SK-N-SH (cell line): ENCODE measurements around the gene TMEM200B. TPM values are rescaled to one million over a fixed set of nuclear protein-coding genes. Genes with fewer than 3 reads are reported as not detected.

Source experiments
- CTCF ChIA-PET: fragments of 300-600, 350-600 bp; formaldehyde crosslinking; extraction: SDS; loops from one replicate; lab custom pipeline; 2021; lab: Yijun Ruan, JAX
- POLR2A ChIA-PET: fragments of 350-600 bp; sonication (Branson Sonifier 250); formaldehyde crosslinking; extraction: SDS; loops from one replicate; lab custom pipeline; 2020; ENCODE audit warnings: antibody characterized with exemption, inconsistent platforms; lab: Yijun Ruan, JAX
- DNase-seq: peaks from one replicate; pipeline ENCODE4 v3.0.0; 2012
- H2AFZ ChIP-seq: fragments of 200-600 bp; sonication (generic); 2 replicates; pipeline ENCODE4 v1.8.1; 2016; ENCODE audit warnings: antibody characterized with exemption, mild to moderate bottlenecking, low read depth
- H3F3A ChIP-seq: fragments of 200-600 bp; sonication (generic); replicated peaks from 2 replicates; pipeline ENCODE3; 2016; ENCODE audit warnings: antibody characterized with exemption, mild to moderate bottlenecking; ENCODE audit not compliant: insufficient read depth
- H3K27ac ChIP-seq, 2 experiments: fragments of 200-500 bp in 1 of 2; fragments of 200-600 bp in 1 of 2; sonication (Bioruptor generic) in 1 of 2; sonication (generic), shearing (Covaris generic) in 1 of 2; 2 replicates each; pipeline versions ENCODE4 v1.5.1 to v1.6.1; 2014 to 2016; ENCODE audit warnings: low read depth in 2 of 2, inconsistent platforms in 1 of 2, low read length in 1 of 2, mild to moderate bottlenecking in 1 of 2, mixed read lengths in 1 of 2
- H3K27me3 ChIP-seq: fragments of 200-600 bp; sonication (generic), shearing (Covaris generic); 2 replicates; pipeline ENCODE4 v1.6.1; 2016; ENCODE audit warnings: mixed run types; ENCODE audit not compliant: insufficient read depth
- H3K36me3 ChIP-seq, 2 experiments: fragments of 200-500 bp in 1 of 2; fragments of 200-600 bp in 1 of 2; sonication (Bioruptor generic) in 1 of 2; sonication (generic) in 1 of 2; replicated peaks in 1 of 2; 2 replicates each; pipeline versions ENCODE3 to v1.5.1; 2014 to 2016; ENCODE audit warnings: low read length in 1 of 2, mild to moderate bottlenecking in 1 of 2; ENCODE audit not compliant: insufficient read depth in 2 of 2, control insufficient read depth in 1 of 2
- H3K4me1 ChIP-seq, 2 experiments: fragments of 200-500 bp in 1 of 2; fragments of 200-600 bp in 1 of 2; sonication (Bioruptor generic) in 1 of 2; sonication (generic), shearing (Covaris generic) in 1 of 2; 2 replicates each; pipeline versions ENCODE4 v1.5.1 to v1.6.1; 2014 to 2016; ENCODE audit warnings: low read depth in 1 of 2, low read length in 1 of 2, mixed run types in 1 of 2; ENCODE audit not compliant: insufficient read depth in 2 of 2, control insufficient read depth in 1 of 2
- H3K4me2 ChIP-seq: fragments of 200-600 bp; sonication (generic), shearing (Covaris generic); 2 replicates; pipeline ENCODE4 v1.6.1; 2017; ENCODE audit warnings: mixed run types
- H3K4me3 ChIP-seq, 2 experiments: fragments of 200-500 bp in 1 of 2; fragments of 200-600 bp in 1 of 2; sonication (Bioruptor generic) in 1 of 2; sonication (generic), shearing (Covaris generic) in 1 of 2; 2 replicates each; pipeline versions ENCODE4 v1.5.1 to v1.8.1; 2014 to 2016; ENCODE audit warnings: low read depth in 2 of 2, inconsistent platforms in 1 of 2, low read length in 1 of 2, mild to moderate bottlenecking in 1 of 2, mixed read lengths in 1 of 2, moderate library complexity in 1 of 2
- H3K79me2 ChIP-seq: fragments of 200-600 bp; sonication (generic); 2 replicates; pipeline ENCODE4 v1.8.1; 2017; ENCODE audit warnings: mild to moderate bottlenecking; ENCODE audit not compliant: insufficient read depth
- H3K9ac ChIP-seq: fragments of 200-600 bp; sonication (generic); 2 replicates; pipeline ENCODE4 v1.6.1; 2017; ENCODE audit warnings: mixed run types
- H3K9me2 ChIP-seq: fragments of 200-600 bp; sonication (generic); 2 replicates; pipeline ENCODE4 v1.6.1; 2017; ENCODE audit warnings: mixed run types
- H3K9me3 ChIP-seq: fragments of 200-600 bp; sonication (generic); 2 replicates; pipeline ENCODE4 v1.6.1; 2017; ENCODE audit warnings: mixed run types, mild to moderate bottlenecking, moderate library complexity
- H4K20me1 ChIP-seq: fragments of 200-600 bp; sonication (generic); 2 replicates; pipeline ENCODE4 v1.6.1; 2017; ENCODE audit warnings: mild to moderate bottlenecking, mixed run types; ENCODE audit not compliant: insufficient read depth
- ELF1 ChIP-seq: IDR thresholded peaks from 2 replicates; pipeline ENCODE4 v1.4.0; 2012
- EZH2phosphoT487 ChIP-seq: fragments of 200-600 bp; sonication (generic); IDR thresholded peaks from 2 replicates; pipeline ENCODE4 v1.6.1; 2017; ENCODE audit warnings: low read depth, mixed run types, mild to moderate bottlenecking, antibody characterized with exemption, moderate library complexity, borderline replicate concordance
- FOSL2 ChIP-seq: IDR thresholded peaks from 2 replicates; pipeline ENCODE4 v1.4.0; 2012; ENCODE audit warnings: low read depth, mild to moderate bottlenecking, moderate library complexity, borderline replicate concordance
- FOXM1 ChIP-seq: IDR thresholded peaks from 2 replicates; pipeline ENCODE4 v1.4.0; 2012; ENCODE audit warnings: low read depth, mild to moderate bottlenecking
- POLR2AphosphoS5 ChIP-seq: IDR thresholded peaks from 2 replicates; pipeline ENCODE4 v1.6.1; 2012; ENCODE audit warnings: low read depth, low read length
- RAD21 ChIP-seq: IDR thresholded peaks from 2 replicates; pipeline ENCODE4 v1.6.1; 2012; ENCODE audit warnings: mild to moderate bottlenecking, low read length
- RFX5 ChIP-seq: IDR thresholded peaks from 2 replicates; pipeline ENCODE4 v1.6.1; 2012; ENCODE audit warnings: mild to moderate bottlenecking, improper control_type of control experiment, low read length
- TEAD4 ChIP-seq: IDR thresholded peaks from 2 replicates; pipeline ENCODE4 v1.4.0; 2012; ENCODE audit warnings: mild to moderate bottlenecking, borderline replicate concordance; ENCODE audit not compliant: insufficient read depth
- YY1 ChIP-seq: IDR thresholded peaks from 2 replicates; pipeline ENCODE4 v1.4.0; 2012; ENCODE audit warnings: low read depth, mild to moderate bottlenecking
- WGBS: methylation state at CpG from one replicate; pipeline ENCODE4 v1.1.6; 2017; ENCODE audit warnings: low lambda C conversion rate; 5-methylcytosine and 5-hydroxymethylcytosine counted together
- polyA plus RNA-seq, 3 experiments: library from polyadenylated mRNA; depleted of rRNA; stranded (reverse); fragments of >200 nt; gene quantifications; 2 replicates each; pipeline ENCODE4 v1.2.3, GENCODE V29; 2012
- TF ChIP-seq, protein P1 (sequence below): IDR thresholded peaks from 2 replicates; pipeline ENCODE4; 2012
- TF ChIP-seq, protein P2 (sequence below): IDR thresholded peaks from 2 replicates; pipeline ENCODE4 v1.4.0; 2012; ENCODE audit warnings: low read depth
- TF ChIP-seq, protein P3 (sequence below): fragments of 150-350 bp; IDR thresholded peaks from 2 replicates; pipeline ENCODE4 v1.6.1; 2017; ENCODE audit warnings: antibody characterized with exemption, low read length, low read depth, borderline replicate concordance
- TF ChIP-seq, protein P4 (sequence below): fragments of 200-600 bp; sonication (generic); IDR thresholded peaks from 2 replicates; pipeline ENCODE4 v1.6.1; 2017; ENCODE audit warnings: antibody characterized with exemption, mild to moderate bottlenecking, moderate library complexity
- TF ChIP-seq, protein P5 (sequence below): IDR thresholded peaks from 2 replicates; pipeline ENCODE4 v1.4.0; 2012; ENCODE audit warnings: low read depth, borderline replicate concordance

Gene TMEM200B
- polyA plus RNA-seq, 1 of the 3 experiments (the other 2 are of a cell fraction) = 1.5 TPM

DNA sequence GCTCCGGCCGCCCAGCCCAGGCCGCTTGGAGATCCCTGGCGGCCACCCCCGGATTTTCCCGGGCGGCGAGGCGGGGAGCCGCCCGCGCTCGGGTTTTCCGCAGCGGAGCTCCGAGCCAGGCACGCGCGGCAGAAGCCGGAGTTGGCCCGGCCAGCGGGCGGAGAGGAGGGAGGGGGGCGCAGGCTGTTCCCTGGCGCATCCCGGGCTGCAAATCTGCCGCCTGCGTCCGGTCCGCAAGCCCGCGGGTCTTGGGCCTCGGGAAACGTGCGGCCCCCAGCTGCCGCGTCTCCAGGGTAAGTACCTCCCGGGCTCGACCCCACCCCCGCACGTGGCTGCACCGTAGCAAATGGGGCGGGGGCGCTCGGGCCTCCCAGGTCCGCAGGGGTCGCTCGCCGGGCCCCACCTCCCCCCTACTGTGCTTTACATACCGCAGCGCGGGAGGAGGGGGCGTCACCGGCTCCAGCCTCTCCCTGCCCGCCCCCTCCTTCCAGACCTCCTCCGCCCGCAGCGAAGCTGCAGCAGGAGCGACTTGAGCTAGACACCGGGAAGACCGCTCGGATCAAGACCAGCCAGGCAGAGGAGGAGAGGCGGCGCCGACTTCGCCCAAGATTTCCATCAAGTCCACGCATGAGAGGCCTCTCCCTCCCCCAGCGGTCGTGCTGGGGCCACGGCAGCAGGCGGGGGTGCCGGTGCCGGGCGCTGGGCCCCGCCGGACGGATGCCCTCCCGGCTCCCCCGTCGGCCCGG is 1.6 kb downstream of the TMEM200B start:
- no peaks in the 10 kb centered on the region for H3K27me3 ChIP-seq
- peaks cover 0 to 9% of the 10 kb centered on the region in 2 experiments; a peak in 1 of 4 replicates for H3K4me1 ChIP-seq
- peaks cover 3% of the 10 kb centered on the region for H3F3A ChIP-seq
- peak overlapping the region; percentile 24; the same call in 1 of the 2 replicates for H3K4me2 ChIP-seq
- CTCF ChIA-PET = interaction anchor here (0.7 to 3.3 kb wide), 23 partner anchors 8 to 245 kb away, joined by 3 to 20 read pairs (median 4); partner anchors contain the start of gene SRSF4
- H4K20me1 ChIP-seq = no peaks in the 10 kb centered on the region
- DNase-seq = peak; percentile 79
- no peaks in the 10 kb centered on the region for H3K9me3 ChIP-seq
- TF ChIP-seq POLR2AphosphoS5 (no peak), RFX5 (no peak), FOSL2 (no peak), EZH2phosphoT487 (no peak), YY1 (no peak)
- TF ChIP-seq, protein P1, sequence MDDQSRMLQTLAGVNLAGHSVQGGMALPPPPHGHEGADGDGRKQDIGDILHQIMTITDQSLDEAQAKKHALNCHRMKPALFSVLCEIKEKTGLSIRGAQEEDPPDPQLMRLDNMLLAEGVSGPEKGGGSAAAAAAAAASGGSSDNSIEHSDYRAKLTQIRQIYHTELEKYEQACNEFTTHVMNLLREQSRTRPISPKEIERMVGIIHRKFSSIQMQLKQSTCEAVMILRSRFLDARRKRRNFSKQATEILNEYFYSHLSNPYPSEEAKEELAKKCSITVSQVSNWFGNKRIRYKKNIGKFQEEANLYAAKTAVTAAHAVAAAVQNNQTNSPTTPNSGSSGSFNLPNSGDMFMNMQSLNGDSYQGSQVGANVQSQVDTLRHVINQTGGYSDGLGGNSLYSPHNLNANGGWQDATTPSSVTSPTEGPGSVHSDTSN = no peak
- TF ChIP-seq, protein P2, sequence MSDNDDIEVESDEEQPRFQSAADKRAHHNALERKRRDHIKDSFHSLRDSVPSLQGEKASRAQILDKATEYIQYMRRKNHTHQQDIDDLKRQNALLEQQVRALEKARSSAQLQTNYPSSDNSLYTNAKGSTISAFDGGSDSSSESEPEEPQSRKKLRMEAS = 0 out of 2 replicates have a peak, but pooled peaks have one; percentile 30
- TF ChIP-seq, protein P3, sequence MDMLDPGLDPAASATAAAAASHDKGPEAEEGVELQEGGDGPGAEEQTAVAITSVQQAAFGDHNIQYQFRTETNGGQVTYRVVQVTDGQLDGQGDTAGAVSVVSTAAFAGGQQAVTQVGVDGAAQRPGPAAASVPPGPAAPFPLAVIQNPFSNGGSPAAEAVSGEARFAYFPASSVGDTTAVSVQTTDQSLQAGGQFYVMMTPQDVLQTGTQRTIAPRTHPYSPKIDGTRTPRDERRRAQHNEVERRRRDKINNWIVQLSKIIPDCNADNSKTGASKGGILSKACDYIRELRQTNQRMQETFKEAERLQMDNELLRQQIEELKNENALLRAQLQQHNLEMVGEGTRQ = no peak
- TF ChIP-seq, all 33 proteins: peak for 1
- Histone ChIP-seq H3K27ac (no peak overlapping the region), H3K9ac (no peak overlapping the region), H3K79me2 (no peaks in the 10 kb centered on the region), H3K36me3 (no peaks in the 10 kb centered on the region), H3K4me3 (peak overlapping the region in 1 of 2 experiments; percentile 37; a peak in 2 of 4 replicates), H2AFZ (no peak overlapping the region), H3K9me2 (no peaks in the 10 kb centered on the region)
- WGBS = 65% methylated on average over 10 of the region's 81 CpGs
- POLR2A ChIA-PET = interaction anchor here (0.8 to 2.4 kb wide), 2 partner anchors 9 to 59 kb away, joined by 3 to 7 read pairs; partner anchors contain the start of gene SRSF4

DNA sequence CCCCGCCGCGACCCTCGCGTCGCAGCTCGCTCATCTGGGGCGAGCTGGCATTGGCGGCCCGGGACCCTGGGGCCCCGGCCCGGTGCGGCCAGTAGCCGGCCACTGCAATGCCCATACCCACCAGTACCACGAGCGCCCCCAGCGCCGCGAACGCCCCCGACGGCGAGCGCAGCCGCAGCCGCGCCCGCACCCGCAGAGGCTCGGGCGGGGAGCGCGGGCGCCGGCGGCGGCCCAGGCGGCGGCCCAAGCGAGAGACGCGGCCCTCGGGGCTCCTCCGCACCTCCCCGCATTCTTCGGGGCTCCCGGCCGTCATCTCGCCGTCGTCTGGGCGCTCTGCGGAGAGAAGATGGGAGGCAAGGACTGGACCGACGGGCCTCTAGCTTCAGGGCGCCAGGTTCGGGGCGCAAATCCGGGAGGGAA is 2.2 kb downstream of the TMEM200B start:
- WGBS = no CpG with 5 or more reads among the region's 59 CpGs

More for the DNA sequence above, 2.2 kb downstream of the TMEM200B start:
- H3K9ac ChIP-seq = no peak overlapping the region
- no peaks in the 10 kb centered on the region for H3K9me3 ChIP-seq
- H3K27me3 ChIP-seq = no peaks in the 10 kb centered on the region
- no peak overlapping the region for H2AFZ ChIP-seq
- TF ChIP-seq, protein P4, sequence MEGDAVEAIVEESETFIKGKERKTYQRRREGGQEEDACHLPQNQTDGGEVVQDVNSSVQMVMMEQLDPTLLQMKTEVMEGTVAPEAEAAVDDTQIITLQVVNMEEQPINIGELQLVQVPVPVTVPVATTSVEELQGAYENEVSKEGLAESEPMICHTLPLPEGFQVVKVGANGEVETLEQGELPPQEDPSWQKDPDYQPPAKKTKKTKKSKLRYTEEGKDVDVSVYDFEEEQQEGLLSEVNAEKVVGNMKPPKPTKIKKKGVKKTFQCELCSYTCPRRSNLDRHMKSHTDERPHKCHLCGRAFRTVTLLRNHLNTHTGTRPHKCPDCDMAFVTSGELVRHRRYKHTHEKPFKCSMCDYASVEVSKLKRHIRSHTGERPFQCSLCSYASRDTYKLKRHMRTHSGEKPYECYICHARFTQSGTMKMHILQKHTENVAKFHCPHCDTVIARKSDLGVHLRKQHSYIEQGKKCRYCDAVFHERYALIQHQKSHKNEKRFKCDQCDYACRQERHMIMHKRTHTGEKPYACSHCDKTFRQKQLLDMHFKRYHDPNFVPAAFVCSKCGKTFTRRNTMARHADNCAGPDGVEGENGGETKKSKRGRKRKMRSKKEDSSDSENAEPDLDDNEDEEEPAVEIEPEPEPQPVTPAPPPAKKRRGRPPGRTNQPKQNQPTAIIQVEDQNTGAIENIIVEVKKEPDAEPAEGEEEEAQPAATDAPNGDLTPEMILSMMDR = 0 out of 2 replicates have a peak, but pooled peaks have one; percentile 8
- TF ChIP-seq, protein P5, sequence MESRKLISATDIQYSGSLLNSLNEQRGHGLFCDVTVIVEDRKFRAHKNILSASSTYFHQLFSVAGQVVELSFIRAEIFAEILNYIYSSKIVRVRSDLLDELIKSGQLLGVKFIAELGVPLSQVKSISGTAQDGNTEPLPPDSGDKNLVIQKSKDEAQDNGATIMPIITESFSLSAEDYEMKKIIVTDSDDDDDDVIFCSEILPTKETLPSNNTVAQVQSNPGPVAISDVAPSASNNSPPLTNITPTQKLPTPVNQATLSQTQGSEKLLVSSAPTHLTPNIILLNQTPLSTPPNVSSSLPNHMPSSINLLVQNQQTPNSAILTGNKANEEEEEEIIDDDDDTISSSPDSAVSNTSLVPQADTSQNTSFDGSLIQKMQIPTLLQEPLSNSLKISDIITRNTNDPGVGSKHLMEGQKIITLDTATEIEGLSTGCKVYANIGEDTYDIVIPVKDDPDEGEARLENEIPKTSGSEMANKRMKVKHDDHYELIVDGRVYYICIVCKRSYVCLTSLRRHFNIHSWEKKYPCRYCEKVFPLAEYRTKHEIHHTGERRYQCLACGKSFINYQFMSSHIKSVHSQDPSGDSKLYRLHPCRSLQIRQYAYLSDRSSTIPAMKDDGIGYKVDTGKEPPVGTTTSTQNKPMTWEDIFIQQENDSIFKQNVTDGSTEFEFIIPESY = no peak
- TF ChIP-seq RAD21 = no peak
- no peak for TF ChIP-seq ELF1
- TF ChIP-seq TEAD4 = no peak
- TF ChIP-seq FOXM1 = no peak
- no peak for TF ChIP-seq YY1
- TF ChIP-seq, all 33 proteins: peak for 1
- H3K36me3 ChIP-seq = no peaks in the 10 kb centered on the region
- H3K4me2 ChIP-seq = peak overlapping the region; percentile 24; the same call in 1 of the 2 replicates
- ChIA-PET CTCF (interaction anchor here (0.7 to 3.3 kb wide), 29 partner anchors 9 to 244 kb away, joined by 3 to 20 read pairs (median 4); partner anchors contain the start of gene SRSF4), POLR2A (interaction anchor here (0.8 to 2.4 kb wide), 2 partner anchors 8 to 60 kb away, joined by 3 to 7 read pairs; partner anchors contain the start of gene SRSF4)
- peak overlapping the region in 1 of 2 experiments; percentile 37; a peak in 2 of 4 replicates for H3K4me3 ChIP-seq
- H3K9me2 ChIP-seq = no peaks in the 10 kb centered on the region
- peak; percentile 84 for DNase-seq
- peaks cover 3% of the 10 kb centered on the region for H3F3A ChIP-seq
- H3K4me1 ChIP-seq = peaks cover 0 to 9% of the 10 kb centered on the region in 2 experiments; a peak in 1 of 4 replicates
- no peak overlapping the region for H3K27ac ChIP-seq
- no peaks in the 10 kb centered on the region for H3K79me2 ChIP-seq
- H4K20me1 ChIP-seq = no peaks in the 10 kb centered on the region
